Adrenal gland (tissue), 5 donors: ENCODE data around the gene PRPF18.

Experiments used
- POLR2A ChIP-seq, 2 donors: fragments of 450-650 bp; IDR thresholded peaks; one replicate each; pipeline ENCODE4 v1.6.1; 2017; ENCODE audit warnings: antibody characterized with exemption in 2 of 2, mild to moderate bottlenecking in 2 of 2, moderate library complexity in 1 of 2
- TF ChIP-seq, protein P1 (sequence below), 6 experiments: fragments of 450-650 bp in 4 of 6; fragments of 200-600 bp in 2 of 6; sonication (generic) in 1 of 6; IDR thresholded peaks; 1 replicate in 5 of 6; 2 replicates in 1 of 6; pipeline versions ENCODE4 v1.5.1 to v1.8.0; 2016 to 2021; ENCODE audit warnings: antibody characterized with exemption in 6 of 6, mild to moderate bottlenecking in 2 of 6, moderate library complexity in 1 of 6
- donor health status: DM: no; HTN: no; CAD: no.

DNA sequence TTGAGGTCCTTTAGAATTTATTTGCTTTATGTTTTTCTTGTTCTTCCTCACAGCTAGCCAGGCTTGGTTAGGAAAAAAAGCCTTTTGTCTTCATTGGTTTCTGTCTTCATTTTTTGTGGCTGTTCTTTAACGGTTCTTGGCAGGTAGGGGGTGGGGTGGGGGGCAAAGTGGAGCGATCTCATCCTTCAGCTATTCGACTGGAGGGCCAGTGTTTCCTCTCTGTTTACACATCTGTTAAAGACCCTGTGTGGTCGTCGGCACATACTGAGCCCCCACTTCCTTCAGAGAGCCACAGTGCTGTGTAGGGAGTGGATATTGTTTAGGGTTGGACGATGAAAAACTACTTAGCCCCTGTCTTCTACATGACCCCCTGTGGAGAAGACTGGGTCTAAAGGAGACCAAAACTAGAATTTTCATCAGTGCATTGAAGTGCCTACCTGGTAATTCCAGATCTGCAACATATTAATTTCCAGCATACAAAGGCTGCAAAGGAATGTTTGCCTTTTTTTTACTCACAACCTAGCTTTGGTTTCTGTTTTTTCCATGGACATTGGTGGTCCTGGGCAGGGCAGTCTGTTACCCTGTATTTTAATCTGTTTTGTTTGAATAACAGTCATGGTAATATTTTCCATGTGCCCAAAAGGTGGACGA, 29.0 kb downstream of the PRPF18 start:
- TF ChIP-seq POLR2A (IDR thresholded peaks at IDR 0.05), result no peak
- TF ChIP-seq, protein P1, sequence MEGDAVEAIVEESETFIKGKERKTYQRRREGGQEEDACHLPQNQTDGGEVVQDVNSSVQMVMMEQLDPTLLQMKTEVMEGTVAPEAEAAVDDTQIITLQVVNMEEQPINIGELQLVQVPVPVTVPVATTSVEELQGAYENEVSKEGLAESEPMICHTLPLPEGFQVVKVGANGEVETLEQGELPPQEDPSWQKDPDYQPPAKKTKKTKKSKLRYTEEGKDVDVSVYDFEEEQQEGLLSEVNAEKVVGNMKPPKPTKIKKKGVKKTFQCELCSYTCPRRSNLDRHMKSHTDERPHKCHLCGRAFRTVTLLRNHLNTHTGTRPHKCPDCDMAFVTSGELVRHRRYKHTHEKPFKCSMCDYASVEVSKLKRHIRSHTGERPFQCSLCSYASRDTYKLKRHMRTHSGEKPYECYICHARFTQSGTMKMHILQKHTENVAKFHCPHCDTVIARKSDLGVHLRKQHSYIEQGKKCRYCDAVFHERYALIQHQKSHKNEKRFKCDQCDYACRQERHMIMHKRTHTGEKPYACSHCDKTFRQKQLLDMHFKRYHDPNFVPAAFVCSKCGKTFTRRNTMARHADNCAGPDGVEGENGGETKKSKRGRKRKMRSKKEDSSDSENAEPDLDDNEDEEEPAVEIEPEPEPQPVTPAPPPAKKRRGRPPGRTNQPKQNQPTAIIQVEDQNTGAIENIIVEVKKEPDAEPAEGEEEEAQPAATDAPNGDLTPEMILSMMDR (IDR thresholded peaks at IDR 0.05), result no peak
